GM23248 (cell line): Measurements from ENCODE around the gene MED6. TPM values are rescaled to one million over a fixed set of nuclear protein-coding genes. Genes with fewer than 3 reads are reported as not detected.

Source experiments
- DNase-seq: peaks from one replicate; pipeline ENCODE4 v3.0.0-alpha.2; 2015
- H2AFZ ChIP-seq: fragments of 200-600 bp; sonication (generic); 2 replicates; pipeline ENCODE4 v1.6.1; 2016; ENCODE audit warnings: antibody characterized with exemption
- H3F3A ChIP-seq: fragments of 200-600 bp; sonication (generic); 2 replicates; pipeline ENCODE4 v1.6.1; 2016; ENCODE audit warnings: mild to moderate bottlenecking, antibody characterized with exemption, mixed run types; ENCODE audit not compliant: insufficient read depth
- H3K27ac ChIP-seq: fragments of 200-600 bp; sonication (generic); 2 replicates; pipeline ENCODE4 v1.5.1; 2016; ENCODE audit warnings: mild to moderate bottlenecking
- H3K27me3 ChIP-seq: fragments of 200-600 bp; sonication (generic); replicated peaks from 2 replicates; pipeline ENCODE4 v1.6.1; 2016; ENCODE audit warnings: mild to moderate bottlenecking; ENCODE audit not compliant: insufficient read depth
- H3K36me3 ChIP-seq: fragments of 200-600 bp; sonication (generic); 2 replicates; pipeline ENCODE4 v1.6.1; 2016; ENCODE audit warnings: low read depth, mild to moderate bottlenecking
- H3K4me1 ChIP-seq: fragments of 200-600 bp; sonication (generic); 2 replicates; pipeline ENCODE4 v1.6.1; 2016; ENCODE audit warnings: mild to moderate bottlenecking; ENCODE audit not compliant: insufficient read depth
- H3K4me2 ChIP-seq: fragments of 200-600 bp; sonication (generic); one replicate; pipeline ENCODE4 v1.6.1; 2016; ENCODE audit warnings: mild to moderate bottlenecking; ENCODE audit not compliant: unreplicated experiment
- H3K4me3 ChIP-seq: fragments of 200-600 bp; sonication (generic); 2 replicates; pipeline ENCODE4 v1.5.1; 2016; ENCODE audit warnings: mild to moderate bottlenecking
- H3K79me2 ChIP-seq: fragments of 200-600 bp; sonication (generic); 2 replicates; pipeline ENCODE4 v1.6.1; 2016; ENCODE audit warnings: mild to moderate bottlenecking; ENCODE audit not compliant: insufficient read depth
- H3K9ac ChIP-seq: fragments of 200-600 bp; sonication (generic); 2 replicates; pipeline ENCODE4 v1.6.1; 2016; ENCODE audit warnings: mild to moderate bottlenecking
- H3K9me2 ChIP-seq: fragments of 200-600 bp; sonication (generic); 2 replicates; pipeline ENCODE4 v1.6.1; 2016; ENCODE audit warnings: mixed run types, mild to moderate bottlenecking, moderate library complexity; ENCODE audit not compliant: insufficient read depth
- H3K9me3 ChIP-seq: fragments of 200-600 bp; sonication (generic); one replicate; pipeline ENCODE4 v1.6.1; 2017; ENCODE audit warnings: low read depth
- H4K20me1 ChIP-seq: fragments of 200-600 bp; sonication (generic); 2 replicates; pipeline ENCODE4 v1.6.0; 2016; ENCODE audit not compliant: insufficient read depth
- EZH2 ChIP-seq: fragments of 200-600 bp; sonication (generic); IDR thresholded peaks from 2 replicates; pipeline ENCODE4 v1.6.1; 2018; ENCODE audit warnings: antibody characterized with exemption, mild to moderate bottlenecking; ENCODE audit not compliant: insufficient read depth, poor library complexity, severe bottlenecking
- EZH2phosphoT487 ChIP-seq: fragments of 200-600 bp; sonication (generic); IDR thresholded peaks from 2 replicates; pipeline ENCODE4 v1.6.1; 2018; ENCODE audit warnings: antibody characterized with exemption, moderate library complexity, mild to moderate bottlenecking, low read depth; ENCODE audit not compliant: insufficient read depth
- WGBS, 2 experiments: methylation state at CpG; one replicate each; pipeline ENCODE4 v1.1.6; 2015 to 2017; ENCODE audit warnings: low lambda C conversion rate in 2 of 2, low coverage in 1 of 2; ENCODE audit errors: missing lambda C conversion rate in 2 of 2; 5-methylcytosine and 5-hydroxymethylcytosine counted together
- in situ Hi-C: fragments of 300-500 bp; cut with MboI; formaldehyde crosslinking; loops from 2 replicates; pipeline ENCODE4 v1.15.0; 2020
- polyA plus RNA-seq: library from polyadenylated mRNA; unstranded; fragments of >200 nt; fragmentation: Nextera tagmentation; extraction: Ambion mirVana; gene quantifications from 2 replicates; pipeline ENCODE4 v1.2.1, GENCODE V29; 2016
- total RNA-seq: library from RNA; depleted of rRNA; stranded (reverse); fragments of >200 nt; shearing (Covaris generic); gene quantifications from 2 replicates; pipeline ENCODE4 v1.2.3, GENCODE V29; 2014

Gene MED6
- total and polyA plus RNA-seq, 2 experiments from 2014 or later, result 20.5 to 31.6 TPM

- Histone ChIP-seq H3K9me3 (peaks cover 4% of the 10 kb centered on the region), H3K36me3 (no peaks in the 10 kb centered on the region), H3K4me3 (no peak overlapping the region), H3K9ac (no peak overlapping the region), H2AFZ (no peak overlapping the region), H4K20me1 (no peaks in the 10 kb centered on the region), H3F3A (no peaks in the 10 kb centered on the region), H3K4me1 (no peaks in the 10 kb centered on the region), H3K4me2 (no peak overlapping the region), H3K9me2 (no peaks in the 10 kb centered on the region), H3K27ac (no peak overlapping the region), H3K27me3 (peaks cover 9% of the 10 kb centered on the region; the same call in 1 of the 2 replicates), H3K79me2 (no peaks in the 10 kb centered on the region)
- no peak for DNase-seq
- 26 to 30% methylated on average over 1 of the region's 1 CpG for WGBS, 2 experiments
- in situ Hi-C loops, result loop anchor here (10.0 to 25.0 kb wide), 3 partner anchors 90 to 337 kb away; no protein-coding TSS in a partner anchor
- TF ChIP-seq EZH2phosphoT487, result no peak
- TF ChIP-seq EZH2, result no peak
Observed at GRCh38 chr14:70624972-70625371, 24.5 kb upstream of the MED6 start.

- Histone ChIP-seq H2AFZ (no peak overlapping the region), H3K9me3 (peaks cover under 1% of the 10 kb centered on the region), H3K27me3 (peaks cover 18% of the 10 kb centered on the region), H3K4me1 (no peaks in the 10 kb centered on the region), H3K79me2 (no peaks in the 10 kb centered on the region), H4K20me1 (no peaks in the 10 kb centered on the region), H3K27ac (no peak overlapping the region), H3F3A (no peaks in the 10 kb centered on the region), H3K4me2 (no peak overlapping the region), H3K9me2 (no peaks in the 10 kb centered on the region), H3K9ac (no peak overlapping the region), H3K4me3 (no peak overlapping the region), H3K36me3 (no peaks in the 10 kb centered on the region)
- 8 to 11% methylated on average over 3 of the region's 3 CpGs for WGBS, 2 experiments
- in situ Hi-C loops, result loop anchor here (10.0 to 25.0 kb wide), 3 partner anchors 93 to 340 kb away; no protein-coding TSS in a partner anchor
- peak; percentile 53 for DNase-seq
- no peak for TF ChIP-seq EZH2
- TF ChIP-seq EZH2phosphoT487, result no peak
Observed at GRCh38 chr14:70622111-70622712, 21.8 kb upstream of the MED6 start.

DNA sequence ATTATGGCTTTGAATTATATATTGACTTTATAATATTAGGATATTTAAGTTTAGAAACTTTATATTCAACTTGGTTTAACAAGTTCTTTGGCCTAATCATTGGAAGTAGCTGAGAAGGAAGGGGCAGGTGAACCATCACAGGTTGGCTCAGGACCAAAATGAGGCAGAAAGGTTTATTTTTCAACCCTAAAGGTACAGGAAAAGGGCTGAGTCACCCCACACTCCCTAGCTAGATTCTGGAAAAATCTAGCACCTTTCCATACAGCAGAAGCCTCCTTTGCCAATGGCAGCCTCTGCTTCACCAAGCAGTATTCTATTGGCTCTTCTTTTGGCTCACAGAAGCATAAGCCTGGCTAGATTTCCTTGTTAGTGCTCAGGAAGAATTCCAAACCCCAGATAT, 19.3 kb upstream of the MED6 start:
- TF ChIP-seq EZH2phosphoT487 (no peak), EZH2 (no peak)
- H4K20me1 ChIP-seq, result no peaks in the 10 kb centered on the region
- no peak overlapping the region for H3K9ac ChIP-seq
- no peaks in the 10 kb centered on the region for H3F3A ChIP-seq
- H3K79me2 ChIP-seq, result no peaks in the 10 kb centered on the region
- no peak overlapping the region for H3K4me3 ChIP-seq
- no peak overlapping the region for H3K27ac ChIP-seq
- H3K9me3 ChIP-seq, result no peaks in the 10 kb centered on the region
- H2AFZ ChIP-seq, result no peak overlapping the region
- no peak overlapping the region for H3K4me2 ChIP-seq
- in situ Hi-C loops, result loop anchor here (10.0 to 25.0 kb wide), 3 partner anchors 95 to 343 kb away; no protein-coding TSS in a partner anchor
- H3K9me2 ChIP-seq, result no peaks in the 10 kb centered on the region
- H3K4me1 ChIP-seq, result no peaks in the 10 kb centered on the region
- H3K27me3 ChIP-seq, result peaks cover 23% of the 10 kb centered on the region
- no peaks in the 10 kb centered on the region for H3K36me3 ChIP-seq
- DNase-seq, result no peak

DNA sequence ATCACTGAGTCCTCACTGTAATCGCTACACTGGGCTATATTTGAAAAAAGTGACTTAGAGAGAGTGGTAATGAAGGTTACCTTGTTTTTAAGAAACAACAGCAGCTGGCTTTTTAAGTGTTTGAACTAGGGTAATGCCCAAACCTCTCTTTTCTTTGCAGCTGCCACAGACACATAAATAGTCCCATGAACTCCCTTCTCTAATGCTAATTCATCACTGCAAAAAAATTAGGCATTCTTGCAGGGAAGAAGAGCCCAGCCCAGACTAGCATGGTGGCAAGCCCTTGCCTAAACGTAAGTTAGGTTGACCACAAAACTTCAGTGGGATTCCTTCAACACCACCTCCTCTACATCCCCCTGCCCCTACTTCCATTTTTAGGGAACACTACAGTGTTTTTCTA, 17.9 kb upstream of the MED6 start:
- no peak for TF ChIP-seq EZH2phosphoT487
- no peak for TF ChIP-seq EZH2
- no peaks in the 10 kb centered on the region for H3K4me1 ChIP-seq
- no peaks in the 10 kb centered on the region for H3F3A ChIP-seq
- in situ Hi-C loops, result loop anchor here (25.0 kb wide), 1 partner anchor 344 kb away; no protein-coding TSS in a partner anchor
- peaks cover 20% of the 10 kb centered on the region for H3K27me3 ChIP-seq
- 23 to 26% methylated on average over 2 of the region's 2 CpGs for whole genome bisulfite sequencing, 2 experiments
- no peak overlapping the region for H3K4me3 ChIP-seq
- no peaks in the 10 kb centered on the region for H3K9me3 ChIP-seq
- no peaks in the 10 kb centered on the region for H3K36me3 ChIP-seq
- no peak overlapping the region for H2AFZ ChIP-seq
- no peaks in the 10 kb centered on the region for H3K9me2 ChIP-seq
- H3K9ac ChIP-seq, result no peak overlapping the region
- DNase-seq, result no peak
- H4K20me1 ChIP-seq, result no peaks in the 10 kb centered on the region
- no peak overlapping the region for H3K27ac ChIP-seq
- H3K4me2 ChIP-seq, result no peak overlapping the region
- H3K79me2 ChIP-seq, result no peaks in the 10 kb centered on the region
